Parathyroid adenoma (tissue), 2 donors: Measurements from ENCODE around the gene CIC.
A peak's percentile ranks its signal among the peaks of the same experiment; 100 is the strongest.

Source experiments
- H2AFZ ChIP-seq: fragments of 300-600 bp; sonication (generic); one replicate; pipeline ENCODE4 v1.7.0; 2017; ENCODE audit warnings: antibody characterized with exemption, mild to moderate bottlenecking
- H3K27ac ChIP-seq: fragments of 300-600 bp; sonication (generic); one replicate; pipeline ENCODE4 v1.7.0; 2017
- H3K27me3 ChIP-seq: fragments of 300-600 bp; sonication (generic); one replicate; pipeline ENCODE4 v1.7.0; 2017; ENCODE audit warnings: low read length; ENCODE audit not compliant: control insufficient read depth, insufficient read depth
- H3K36me3 ChIP-seq: fragments of 300-600 bp; sonication (generic); one replicate; pipeline ENCODE4 v1.7.0; 2017; ENCODE audit warnings: low read length; ENCODE audit not compliant: control insufficient read depth, insufficient read depth
- H3K4me1 ChIP-seq: fragments of 300-600 bp; sonication (generic); one replicate; pipeline ENCODE4 v1.7.0; 2017; ENCODE audit warnings: control low read depth
- H3K4me2 ChIP-seq: fragments of 300-600 bp; sonication (generic); one replicate; pipeline ENCODE4 v1.7.0; 2017; ENCODE audit warnings: low read length
- H3K4me3 ChIP-seq: fragments of 300-600 bp; sonication (generic); one replicate; pipeline ENCODE4 v1.7.0; 2017; ENCODE audit warnings: low read depth, low read length
- H3K79me2 ChIP-seq: fragments of 300-600 bp; sonication (generic); one replicate; pipeline ENCODE4 v1.7.0; 2017; ENCODE audit warnings: control low read depth
- H3K9ac ChIP-seq: fragments of 300-600 bp; sonication (generic); one replicate; pipeline ENCODE4 v1.7.0; 2017; ENCODE audit warnings: mild to moderate bottlenecking
- H3K9me3 ChIP-seq: fragments of 300-600 bp; sonication (generic); one replicate; pipeline ENCODE4 v1.7.0; 2017; ENCODE audit warnings: low read length; ENCODE audit not compliant: control insufficient read depth
- TF ChIP-seq, protein P1 (sequence below): fragments of 300-600 bp; sonication (generic); IDR thresholded peaks from one replicate; pipeline ENCODE4 v1.7.0; 2017; ENCODE audit warnings: antibody characterized with exemption, mild to moderate bottlenecking
- donor health status: primary hyperparathyroidism.

CIC gene

DNA sequence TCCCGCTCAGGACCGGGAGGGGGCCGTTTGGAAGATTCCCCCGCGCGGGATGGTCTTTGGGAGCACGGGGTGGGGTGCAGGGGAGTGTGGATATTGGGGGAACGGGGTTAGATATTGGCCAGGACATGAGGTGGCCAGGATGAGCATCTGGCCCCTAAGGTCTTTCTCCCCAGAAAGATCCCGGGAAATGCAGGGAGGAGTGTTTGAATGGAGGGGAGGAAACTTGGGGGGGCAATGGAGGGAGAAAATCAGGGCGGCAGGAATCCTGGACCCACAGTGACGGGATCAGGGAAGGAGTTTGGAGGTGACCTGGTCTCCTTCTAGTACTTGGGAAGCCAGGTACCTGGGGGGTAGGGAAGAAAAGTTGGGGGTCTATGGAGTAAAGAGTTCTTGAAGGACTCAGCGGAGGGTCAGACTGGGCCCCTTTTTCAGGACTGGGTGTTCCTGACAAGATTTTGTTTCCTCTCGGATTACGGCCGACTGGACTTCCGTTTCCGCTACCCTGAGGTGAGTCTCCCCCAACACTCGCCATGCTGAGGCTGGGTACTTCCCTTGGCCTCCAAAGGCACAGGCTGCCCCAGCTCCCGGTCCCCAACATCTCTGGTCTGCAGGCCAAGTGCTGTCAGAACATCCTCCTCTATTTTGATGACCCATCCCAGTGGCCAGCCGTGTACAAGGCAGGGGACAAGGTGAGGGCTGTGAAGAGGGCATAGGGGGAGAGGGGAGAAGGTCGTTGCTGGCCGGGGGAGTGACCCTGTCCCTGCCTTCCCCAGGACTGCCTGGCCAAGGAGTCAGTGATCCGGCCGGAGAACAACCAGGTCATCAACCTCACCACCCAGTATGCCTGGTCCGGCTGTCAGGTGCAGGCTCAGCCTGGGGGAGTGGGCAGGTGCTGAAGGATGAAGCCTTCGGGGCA is 45.0 kb downstream of the CIC start:
- TF ChIP-seq, protein P1, sequence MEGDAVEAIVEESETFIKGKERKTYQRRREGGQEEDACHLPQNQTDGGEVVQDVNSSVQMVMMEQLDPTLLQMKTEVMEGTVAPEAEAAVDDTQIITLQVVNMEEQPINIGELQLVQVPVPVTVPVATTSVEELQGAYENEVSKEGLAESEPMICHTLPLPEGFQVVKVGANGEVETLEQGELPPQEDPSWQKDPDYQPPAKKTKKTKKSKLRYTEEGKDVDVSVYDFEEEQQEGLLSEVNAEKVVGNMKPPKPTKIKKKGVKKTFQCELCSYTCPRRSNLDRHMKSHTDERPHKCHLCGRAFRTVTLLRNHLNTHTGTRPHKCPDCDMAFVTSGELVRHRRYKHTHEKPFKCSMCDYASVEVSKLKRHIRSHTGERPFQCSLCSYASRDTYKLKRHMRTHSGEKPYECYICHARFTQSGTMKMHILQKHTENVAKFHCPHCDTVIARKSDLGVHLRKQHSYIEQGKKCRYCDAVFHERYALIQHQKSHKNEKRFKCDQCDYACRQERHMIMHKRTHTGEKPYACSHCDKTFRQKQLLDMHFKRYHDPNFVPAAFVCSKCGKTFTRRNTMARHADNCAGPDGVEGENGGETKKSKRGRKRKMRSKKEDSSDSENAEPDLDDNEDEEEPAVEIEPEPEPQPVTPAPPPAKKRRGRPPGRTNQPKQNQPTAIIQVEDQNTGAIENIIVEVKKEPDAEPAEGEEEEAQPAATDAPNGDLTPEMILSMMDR, result no peak
- no peaks in the 10 kb centered on the region for H3K9me3 ChIP-seq
- peak overlapping the region; percentile 66 for H3K27ac ChIP-seq
- no peak overlapping the region for H3K9ac ChIP-seq
- peak overlapping the region; percentile 86 for H2AFZ ChIP-seq
- H3K4me3 ChIP-seq, result no peak overlapping the region
- H3K4me2 ChIP-seq, result peak overlapping the region; percentile 91
- no peaks in the 10 kb centered on the region for H3K36me3 ChIP-seq
- no peaks in the 10 kb centered on the region for H3K27me3 ChIP-seq
- H3K4me1 ChIP-seq, result peaks cover 21% of the 10 kb centered on the region
- H3K79me2 ChIP-seq, result no peaks in the 10 kb centered on the region

DNA sequence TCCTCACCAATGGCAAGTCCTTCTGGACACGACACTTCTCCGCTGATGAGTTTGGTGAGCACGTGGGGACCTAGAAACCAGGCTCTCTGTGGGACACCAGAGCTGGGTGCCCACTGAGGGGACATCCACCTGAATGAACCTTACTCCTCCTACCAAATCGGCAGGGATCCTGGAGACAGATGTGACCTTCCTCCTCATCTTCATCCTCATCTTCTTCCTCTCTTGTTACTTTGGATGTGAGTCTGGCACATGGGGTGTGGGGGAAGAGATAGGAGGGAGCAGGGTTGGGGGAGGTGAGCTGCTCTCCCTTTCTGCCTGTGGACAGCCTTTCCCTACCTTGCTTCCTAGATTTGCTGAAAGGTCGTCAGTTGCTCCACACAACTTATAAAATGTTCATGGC is 46.0 kb downstream of the CIC start:
- H3K4me2 ChIP-seq, result no peak overlapping the region
- H3K27me3 ChIP-seq, result no peaks in the 10 kb centered on the region
- no peaks in the 10 kb centered on the region for H3K9me3 ChIP-seq
- peaks cover 21% of the 10 kb centered on the region for H3K4me1 ChIP-seq
- no peaks in the 10 kb centered on the region for H3K79me2 ChIP-seq
- no peak overlapping the region for H3K27ac ChIP-seq
- TF ChIP-seq, protein P1, result no peak
- H3K9ac ChIP-seq, result no peak overlapping the region
- H3K36me3 ChIP-seq, result no peaks in the 10 kb centered on the region
- H3K4me3 ChIP-seq, result no peak overlapping the region
- H2AFZ ChIP-seq, result no peak overlapping the region

DNA sequence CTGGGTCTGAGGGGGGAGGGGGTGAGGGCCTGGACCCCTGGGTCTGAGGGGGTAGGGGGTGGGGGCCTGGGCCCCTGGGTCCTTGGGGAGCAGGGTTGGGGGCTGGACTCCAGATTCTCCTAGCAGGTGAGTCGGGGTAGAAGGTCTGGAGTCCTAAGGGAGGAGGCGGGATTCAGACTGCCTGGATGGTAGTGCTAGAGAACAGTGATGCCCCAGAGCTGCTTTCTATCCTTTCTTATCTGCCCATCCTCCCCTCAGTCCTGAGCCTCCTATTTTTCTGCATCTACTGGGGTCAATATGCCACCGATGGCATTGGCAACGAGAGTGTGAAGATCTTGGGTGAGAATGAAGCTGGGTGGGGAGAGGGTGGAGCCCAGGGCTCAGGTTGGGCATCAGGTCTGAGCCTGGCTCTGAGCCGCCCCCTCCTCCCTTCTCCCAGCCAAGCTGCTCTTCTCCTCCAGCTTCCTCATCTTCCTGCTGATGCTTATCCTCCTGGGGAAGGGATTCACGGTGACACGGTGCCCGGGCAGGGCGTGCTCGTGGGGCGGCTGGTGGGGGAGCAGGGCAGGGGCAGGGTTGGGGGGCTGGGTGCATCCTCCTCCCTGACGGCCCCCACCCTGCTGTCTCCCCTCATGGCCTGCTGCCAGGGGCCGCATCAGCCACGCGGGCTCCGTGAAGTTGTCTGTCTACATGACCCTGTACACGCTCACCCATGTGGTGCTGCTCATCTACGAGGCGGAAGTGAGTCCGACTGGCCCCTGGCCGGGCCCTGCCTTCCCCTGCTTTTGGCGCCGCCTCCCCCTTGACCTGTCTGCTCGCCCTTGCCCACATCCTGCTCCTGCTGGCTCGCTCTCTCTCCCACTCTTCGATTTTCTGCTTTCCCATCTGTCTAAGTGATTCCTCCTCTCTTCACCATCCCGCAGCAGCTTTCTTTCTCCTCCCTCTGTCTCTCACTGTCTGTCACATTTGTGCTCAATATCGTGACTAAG is 47.5 kb downstream of the CIC start:
- Histone ChIP-seq H3K27ac (peak overlapping the region; percentile 90), H2AFZ (peak overlapping the region; percentile 96), H3K79me2 (no peaks in the 10 kb centered on the region), H3K9me3 (no peaks in the 10 kb centered on the region), H3K36me3 (no peaks in the 10 kb centered on the region), H3K4me2 (no peak overlapping the region), H3K4me1 (peaks cover 21% of the 10 kb centered on the region), H3K27me3 (no peaks in the 10 kb centered on the region), H3K9ac (no peak overlapping the region), H3K4me3 (no peak overlapping the region)
- TF ChIP-seq, protein P1, result no peak

- peak overlapping the region; percentile 90 for H3K27ac ChIP-seq
- H3K9me3 ChIP-seq, result no peaks in the 10 kb centered on the region
- no peak overlapping the region for H3K4me3 ChIP-seq
- TF ChIP-seq, protein P1, result no peak
- no peak overlapping the region for H2AFZ ChIP-seq
- H3K4me1 ChIP-seq, result peaks cover 18% of the 10 kb centered on the region
- no peaks in the 10 kb centered on the region for H3K27me3 ChIP-seq
- H3K79me2 ChIP-seq, result no peaks in the 10 kb centered on the region
- no peak overlapping the region for H3K9ac ChIP-seq
- no peak overlapping the region for H3K4me2 ChIP-seq
- H3K36me3 ChIP-seq, result no peaks in the 10 kb centered on the region
Measured at GRCh38 chr19:42317535-42317934, 48.5 kb downstream of the CIC start.
